H54 (cell line): ENCODE measurements around the gene CPNE7.
A peak's percentile ranks its signal among the peaks of the same experiment; 100 is the strongest.
"Not testable (repeated sequence)": the region's sequence is repeated elsewhere in the genome, so short reads cannot be mapped to it uniquely, and the experiment has no call there.

Source experiments
- DNase-seq: peaks from one replicate; pipeline ENCODE4 v3.0.0; 2011; ENCODE audit warnings: low spot score, mixed read lengths; ENCODE audit not compliant: insufficient read length
- FAIRE-seq: peaks from 3 replicates; lab custom pipeline; 2011; peaks lifted over from hg19 to GRCh38; lab: Jason Lieb, UNC
- POLR2A ChIP-seq: IDR thresholded peaks from 2 replicates; pipeline ENCODE4 v1.6.1; 2011; ENCODE audit warnings: low read depth, mild to moderate bottlenecking, low read length

CPNE7 gene

DNA sequence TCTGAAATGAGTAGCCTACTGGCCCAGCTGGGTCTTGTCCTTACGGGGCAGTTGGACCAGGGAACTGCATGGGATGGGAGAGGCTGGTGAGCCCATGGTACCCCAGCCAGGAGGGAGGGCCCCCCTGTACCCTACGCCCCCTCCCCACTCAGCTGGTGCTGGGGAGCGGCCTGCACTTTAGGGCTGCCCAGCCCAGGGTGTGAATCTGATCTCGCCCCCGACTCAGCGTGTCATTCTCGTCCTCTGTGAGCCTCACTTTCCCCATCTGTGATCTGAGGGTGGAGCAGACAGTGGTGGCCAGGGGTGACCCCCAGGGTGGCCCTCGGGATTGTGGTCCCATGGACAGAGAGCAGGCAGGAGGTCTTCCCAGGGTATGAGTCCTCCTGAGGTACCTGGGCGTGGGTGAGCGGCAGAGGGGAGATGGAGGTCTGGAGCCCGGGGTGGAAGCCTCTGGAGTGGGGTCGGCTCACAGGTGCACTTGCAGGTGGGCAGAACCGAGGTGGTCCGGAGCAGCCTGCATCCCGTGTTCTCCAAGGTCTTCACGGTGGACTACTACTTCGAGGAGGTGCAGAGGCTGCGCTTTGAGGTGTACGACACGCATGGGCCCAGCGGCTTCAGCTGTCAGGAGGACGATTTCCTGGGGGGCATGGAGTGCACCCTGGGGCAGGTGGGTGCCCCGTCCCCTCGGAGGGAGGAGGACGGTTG is 1.6 kb downstream of the CPNE7 start:
- FAIRE-seq: no peak
- no peak for DNase-seq
- no peak for TF ChIP-seq POLR2A

DNA sequence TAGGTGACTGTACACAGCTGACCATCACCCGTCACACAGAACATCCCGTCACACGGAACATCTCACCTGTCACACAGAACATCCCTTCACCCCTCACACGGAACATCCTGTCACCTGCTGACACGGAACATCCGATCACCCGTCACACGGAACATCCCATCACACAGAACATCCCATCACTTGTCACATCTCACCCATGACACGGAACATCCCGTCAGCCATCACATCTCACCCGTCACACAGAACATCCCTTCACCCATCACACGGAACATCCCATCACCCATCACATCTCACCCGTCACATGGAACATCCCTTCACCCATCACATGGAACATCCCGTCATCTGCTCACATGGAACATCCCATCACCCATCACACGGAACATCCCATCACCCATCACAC is 3.8 kb downstream of the CPNE7 start:
- no peak for TF ChIP-seq POLR2A
- FAIRE-seq (no peak), DNase-seq (no peak)

- TF ChIP-seq POLR2A: no peak
- peak; percentile 98 for DNase-seq
- FAIRE-seq: no peak
Observed at GRCh38 chr16:89581045-89581695, 5.6 kb downstream of the CPNE7 start.

DNA sequence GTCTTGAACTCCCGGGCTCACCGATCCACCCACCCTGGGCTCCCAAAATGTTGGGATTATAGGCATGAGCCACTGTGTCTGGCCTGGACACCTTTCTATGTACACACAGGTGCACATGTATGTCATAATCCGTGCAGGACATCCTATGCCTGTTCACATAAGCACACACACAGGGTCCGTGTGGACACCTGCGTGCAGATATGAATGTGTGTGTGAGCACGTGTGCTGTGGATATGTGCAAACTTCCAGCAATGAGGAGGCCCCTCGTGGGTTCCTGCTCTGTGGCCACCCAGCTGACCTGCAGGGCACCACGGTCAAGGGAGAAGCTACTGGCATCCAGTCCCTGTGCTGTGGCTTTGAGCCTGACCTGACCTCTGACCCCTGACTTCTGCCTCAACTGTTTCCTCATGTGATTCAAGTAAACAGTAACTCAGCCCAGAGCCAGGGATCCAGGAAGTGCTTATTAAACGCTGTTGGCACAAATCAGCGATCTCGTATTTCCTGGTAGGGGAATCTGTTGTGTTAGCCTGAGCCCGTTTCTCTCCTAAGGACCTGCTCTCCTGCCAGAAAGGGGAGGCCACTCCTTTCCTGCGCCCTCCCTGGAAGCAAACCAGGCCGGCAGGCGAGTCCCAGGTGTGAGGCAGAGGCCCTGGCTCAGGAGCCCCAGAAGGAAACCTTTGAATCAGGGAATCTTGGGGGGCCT is 6.5 kb downstream of the CPNE7 start:
- DNase-seq: peak; percentile 64
- no peak for TF ChIP-seq POLR2A
- no peak for FAIRE-seq

DNA sequence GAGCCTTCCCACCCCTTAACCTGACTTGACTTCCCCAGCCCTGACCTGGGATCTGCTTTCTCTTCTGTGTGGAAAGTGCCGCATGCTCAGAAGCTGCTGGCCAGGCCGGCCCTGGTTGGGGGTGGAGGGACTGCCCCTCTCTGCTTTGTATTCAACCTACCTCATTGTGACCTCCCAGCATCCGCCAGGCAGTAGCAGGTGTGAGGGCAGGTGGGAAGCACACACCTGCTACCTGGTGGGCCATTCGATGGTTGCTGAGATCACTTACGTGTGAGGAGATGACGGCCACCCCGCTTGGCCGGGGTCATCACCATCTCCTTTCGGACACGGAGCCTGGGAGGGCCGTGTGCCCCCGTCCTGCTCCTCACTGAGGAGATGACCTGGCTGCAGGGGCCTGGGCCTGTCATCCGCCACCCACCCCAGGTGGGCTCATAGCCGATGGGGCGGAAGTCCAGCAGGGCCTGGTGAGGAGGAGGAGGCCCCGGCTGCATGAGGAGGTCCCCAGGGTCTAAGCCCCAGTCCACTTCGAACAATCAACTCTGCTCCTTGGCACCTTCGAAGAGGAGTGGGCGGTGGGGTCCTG is 7.1 kb downstream of the CPNE7 start:
- FAIRE-seq (no peak), DNase-seq (no peak)
- no peak for TF ChIP-seq POLR2A

GRCh38 chr16:89583197-89583894 is 7.8 kb downstream of the CPNE7 start:
- DNase-seq (no peak), FAIRE-seq (no peak)
- no peak for TF ChIP-seq POLR2A

- DNase-seq (no peak), FAIRE-seq (no peak)
- no peak for TF ChIP-seq POLR2A
Observed at GRCh38 chr16:89583895-89584644, 8.5 kb downstream of the CPNE7 start.

- TF ChIP-seq POLR2A: no peak
- FAIRE-seq: no peak
- no peak for DNase-seq
Observed at GRCh38 chr16:89584768-89585549, 9.4 kb downstream of the CPNE7 start.

DNA sequence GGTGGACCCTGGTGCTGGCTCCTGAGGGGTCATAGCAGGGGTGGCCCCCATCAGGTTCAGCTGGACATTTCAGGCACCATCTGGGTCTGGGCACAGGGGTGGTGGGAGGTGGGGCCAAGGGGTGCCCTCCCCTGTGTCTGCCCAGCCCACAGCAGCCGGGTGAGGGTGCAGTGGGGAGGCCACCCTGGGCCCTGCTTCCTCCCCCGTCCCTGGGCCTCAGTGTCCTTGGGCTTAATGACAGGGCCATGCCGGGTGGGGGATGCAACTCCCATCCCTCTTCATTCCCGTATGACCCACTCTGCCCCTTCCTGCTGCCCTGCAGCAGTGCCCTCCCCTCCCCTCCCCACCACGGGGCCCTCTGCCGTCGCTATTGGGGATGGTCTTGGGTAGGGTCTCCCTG is 10.7 kb downstream of the CPNE7 start:
- no peak for DNase-seq
- no peak for TF ChIP-seq POLR2A
- no peak for FAIRE-seq

GRCh38 chr16:89586853-89587252 is 11.3 kb downstream of the CPNE7 start:
- no peak for TF ChIP-seq POLR2A
- DNase-seq (no peak), FAIRE-seq (no peak)

GRCh38 chr16:89587676-89588075 is 12.1 kb downstream of the CPNE7 start:
- FAIRE-seq, DNase-seq: not testable (repeated sequence)

- DNase-seq: no peak
- no peak for TF ChIP-seq POLR2A
- no peak for FAIRE-seq
Observed at GRCh38 chr16:89588413-89589109, 13.0 kb downstream of the CPNE7 start.
